Activated T-cell treated with anti-CD3 and anti-CD28 coated beads for 48 hours (primary cell): Measurements from ENCODE around the gene LCNL1.
"Not testable (repeated sequence)": the region's sequence is repeated elsewhere in the genome, so short reads cannot be mapped to it uniquely, and the experiment has no call there.

ENCODE experiments used
- DNase-seq: peaks from one replicate; pipeline ENCODE4 v3.0.0-alpha.2; 2020; ENCODE audit warnings: low read depth

Gene LCNL1

GRCh38 chr9:136995362-136995761, 12.6 kb downstream of the LCNL1 start:
- no peak for DNase-seq

GRCh38 chr9:136995772-136996311, 13.0 kb downstream of the LCNL1 start:
- DNase-seq = no peak

- peak; percentile 31 for DNase-seq
Measured at GRCh38 chr9:136996361-136997292, 13.8 kb downstream of the LCNL1 start, which contains the start of gene CLIC3. TSS of gene CLIC3 (minus strand) at chr9:136996568. CDS start at chr9:136996543, 25 bp downstream.

- DNase-seq = no peak
Measured at GRCh38 chr9:136997371-136997770, 14.6 kb downstream of the LCNL1 start.

- no peak for DNase-seq
Measured at GRCh38 chr9:136997830-136998234, 15.0 kb downstream of the LCNL1 start.

GRCh38 chr9:137000177-137000930, 17.6 kb downstream of the LCNL1 start:
- DNase-seq = no peak

- DNase-seq = no peak
Measured at GRCh38 chr9:137001857-137002645, 19.3 kb downstream of the LCNL1 start.

GRCh38 chr9:137002646-137003041, 19.9 kb downstream of the LCNL1 start:
- DNase-seq = no peak

- DNase-seq = not testable (repeated sequence)
Measured at GRCh38 chr9:137004285-137004684, 21.5 kb downstream of the LCNL1 start.

GRCh38 chr9:137006116-137007003, 23.6 kb downstream of the LCNL1 start:
- no peak for DNase-seq

GRCh38 chr9:137007108-137007815, 24.5 kb downstream of the LCNL1 start:
- DNase-seq = no peak

GRCh38 chr9:137007816-137008270, 25.1 kb downstream of the LCNL1 start:
- DNase-seq = no peak

- no peak for DNase-seq
Measured at GRCh38 chr9:137008312-137008711, 25.5 kb downstream of the LCNL1 start.

- no peak for DNase-seq
Measured at GRCh38 chr9:137009217-137009616, 26.4 kb downstream of the LCNL1 start.

- no peak for DNase-seq
Measured at GRCh38 chr9:137009938-137010732, 27.3 kb downstream of the LCNL1 start.

GRCh38 chr9:137011156-137011555, 28.4 kb downstream of the LCNL1 start:
- no peak for DNase-seq

GRCh38 chr9:137011907-137012675, 29.3 kb downstream of the LCNL1 start:
- no peak for DNase-seq
